HG03442 (cell line): ENCODE measurements around the gene SEMA4F.
"Not testable (repeated sequence)": the region's sequence is repeated elsewhere in the genome, so short reads cannot be mapped to it uniquely, and the experiment has no call there.

ENCODE experiments used
- ATAC-seq: cut with Tn5 transposase; IDR thresholded peaks from one replicate; pipeline ENCODE4 v1.9.1; 2021; ENCODE audit warnings: mild to moderate bottlenecking, moderate library complexity; ENCODE audit not compliant: unreplicated experiment

Gene SEMA4F, protein sequence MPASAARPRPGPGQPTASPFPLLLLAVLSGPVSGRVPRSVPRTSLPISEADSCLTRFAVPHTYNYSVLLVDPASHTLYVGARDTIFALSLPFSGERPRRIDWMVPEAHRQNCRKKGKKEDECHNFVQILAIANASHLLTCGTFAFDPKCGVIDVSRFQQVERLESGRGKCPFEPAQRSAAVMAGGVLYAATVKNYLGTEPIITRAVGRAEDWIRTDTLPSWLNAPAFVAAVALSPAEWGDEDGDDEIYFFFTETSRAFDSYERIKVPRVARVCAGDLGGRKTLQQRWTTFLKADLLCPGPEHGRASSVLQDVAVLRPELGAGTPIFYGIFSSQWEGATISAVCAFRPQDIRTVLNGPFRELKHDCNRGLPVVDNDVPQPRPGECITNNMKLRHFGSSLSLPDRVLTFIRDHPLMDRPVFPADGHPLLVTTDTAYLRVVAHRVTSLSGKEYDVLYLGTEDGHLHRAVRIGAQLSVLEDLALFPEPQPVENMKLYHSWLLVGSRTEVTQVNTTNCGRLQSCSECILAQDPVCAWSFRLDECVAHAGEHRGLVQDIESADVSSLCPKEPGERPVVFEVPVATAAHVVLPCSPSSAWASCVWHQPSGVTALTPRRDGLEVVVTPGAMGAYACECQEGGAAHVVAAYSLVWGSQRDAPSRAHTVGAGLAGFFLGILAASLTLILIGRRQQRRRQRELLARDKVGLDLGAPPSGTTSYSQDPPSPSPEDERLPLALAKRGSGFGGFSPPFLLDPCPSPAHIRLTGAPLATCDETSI

GRCh38 chr2:74653985-74654882, at the start of gene SEMA4F:
TSS of gene SEMA4F (plus strand) at chr2:74654247. CDS start at chr2:74654377, 130 bp downstream.
- peak; percentile 99 for ATAC-seq

- no peak for ATAC-seq
These were observed 47.1 kb upstream of the SEMA4F start for GRCh38 chr2:74606927-74607326.

- ATAC-seq = no peak
These were observed 36.9 kb upstream of the SEMA4F start for GRCh38 chr2:74617122-74617521.

GRCh38 chr2:74618410-74619083, 35.5 kb upstream of the SEMA4F start:
- no peak for ATAC-seq

DNA sequence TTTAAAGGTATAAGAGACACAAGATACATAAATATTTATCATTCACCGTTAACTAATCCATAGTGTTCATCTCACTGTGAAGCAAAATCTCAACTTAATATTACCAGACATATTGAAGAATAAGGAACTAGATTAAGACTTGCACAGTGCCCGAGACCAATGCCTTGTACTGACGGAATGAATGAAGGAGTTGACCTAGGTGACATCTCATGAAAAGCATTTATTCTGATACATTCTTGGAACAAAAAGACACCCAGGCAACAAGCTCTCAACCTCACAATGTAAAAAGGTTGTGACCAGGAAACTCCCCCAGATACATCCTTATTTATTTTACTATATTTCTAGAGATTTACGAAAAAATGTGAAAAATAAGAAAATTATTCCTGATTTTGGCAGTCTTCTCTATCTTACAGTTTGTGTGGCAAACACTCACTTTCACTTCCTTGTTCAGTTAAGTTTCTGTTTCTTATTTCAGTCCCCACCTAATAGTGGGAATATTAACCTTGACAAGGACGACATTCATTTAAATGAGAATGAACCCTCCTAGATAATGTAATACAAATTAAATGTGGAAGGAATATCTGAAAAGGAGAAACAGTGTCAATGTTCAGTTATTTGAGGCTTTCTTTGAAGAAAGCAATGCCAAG, 34.3 kb upstream of the SEMA4F start:
- ATAC-seq = no peak

- ATAC-seq = no peak
These were observed 33.4 kb upstream of the SEMA4F start for GRCh38 chr2:74620671-74621070.

DNA sequence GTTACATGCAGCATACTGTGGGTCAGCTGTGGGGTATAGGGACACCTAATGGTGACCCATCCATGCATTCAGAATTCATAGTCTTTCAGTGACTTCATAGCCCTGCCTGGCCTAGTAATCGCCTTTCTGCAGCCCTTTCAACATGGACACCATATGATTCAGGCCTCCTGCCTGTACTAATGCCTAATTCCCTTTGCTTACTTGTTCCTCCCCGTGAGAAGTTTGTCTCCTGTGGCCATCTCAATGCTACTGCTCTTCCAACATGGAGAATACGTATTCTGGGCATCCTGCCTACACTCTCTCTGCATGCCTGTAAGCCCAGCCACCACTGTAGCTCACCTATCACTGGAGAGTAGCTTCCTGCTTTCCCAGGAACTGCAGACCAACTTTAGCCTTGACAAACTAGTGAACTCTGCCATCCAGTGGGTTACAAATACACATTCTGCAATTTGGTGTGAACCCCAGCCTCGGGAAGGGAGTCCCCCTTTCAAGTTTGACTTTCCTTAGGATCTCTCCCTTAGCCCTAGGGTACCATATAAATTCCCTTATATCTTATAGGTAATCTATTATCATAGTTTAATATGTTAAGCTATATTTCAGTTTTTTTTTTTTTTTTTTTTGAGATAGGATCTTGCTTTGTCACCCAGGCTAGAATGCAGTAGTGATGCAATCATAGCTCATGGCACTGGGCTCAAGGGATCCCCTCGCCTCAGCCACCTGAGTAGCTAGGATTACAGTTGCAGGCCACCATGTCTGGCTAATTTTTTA, 28.2 kb upstream of the SEMA4F start:
- no peak for ATAC-seq

- ATAC-seq = no peak
These were observed 25.4 kb upstream of the SEMA4F start for GRCh38 chr2:74628538-74629105.

GRCh38 chr2:74630454-74630853, 23.6 kb upstream of the SEMA4F start:
- ATAC-seq = not testable (repeated sequence)

DNA sequence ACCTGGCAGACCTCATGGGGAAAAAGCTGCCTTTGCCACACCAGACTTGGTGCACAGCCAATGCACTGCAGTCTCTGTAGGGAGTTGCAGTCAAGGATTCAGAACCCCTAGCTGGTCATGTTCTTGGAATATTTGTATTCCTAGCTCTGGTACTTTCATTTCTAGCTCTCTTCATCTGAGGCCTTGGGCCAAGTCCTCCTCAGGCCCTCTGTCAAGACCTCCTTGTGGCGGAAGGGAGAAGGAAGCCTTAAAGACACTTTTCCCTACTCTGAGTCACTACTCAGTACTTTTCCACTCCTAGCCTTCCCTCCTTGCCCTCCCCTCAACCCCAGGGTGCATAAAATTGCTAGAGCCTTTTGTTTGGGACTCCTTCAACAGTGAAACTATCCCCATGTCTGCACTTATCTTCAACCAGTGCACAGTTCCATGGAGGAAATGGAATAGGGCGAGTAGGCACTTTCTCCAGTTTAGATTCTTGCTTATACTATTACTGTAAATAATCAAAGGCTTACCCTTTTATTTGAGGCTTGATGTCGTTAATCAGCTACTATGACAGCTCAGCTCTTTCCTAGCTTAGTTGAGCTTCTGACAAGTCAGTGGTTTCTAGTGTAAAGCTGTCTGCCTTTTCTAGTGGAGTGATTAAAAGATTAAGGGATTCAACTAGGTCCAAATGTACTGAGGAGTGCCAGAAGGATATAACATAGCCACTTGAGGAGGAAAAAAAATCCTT, 21.7 kb upstream of the SEMA4F start:
- ATAC-seq = no peak

GRCh38 chr2:74632939-74633312, 21.1 kb upstream of the SEMA4F start:
- ATAC-seq = no peak

- ATAC-seq = no peak
These were observed 14.5 kb upstream of the SEMA4F start for GRCh38 chr2:74639550-74639949.

DNA sequence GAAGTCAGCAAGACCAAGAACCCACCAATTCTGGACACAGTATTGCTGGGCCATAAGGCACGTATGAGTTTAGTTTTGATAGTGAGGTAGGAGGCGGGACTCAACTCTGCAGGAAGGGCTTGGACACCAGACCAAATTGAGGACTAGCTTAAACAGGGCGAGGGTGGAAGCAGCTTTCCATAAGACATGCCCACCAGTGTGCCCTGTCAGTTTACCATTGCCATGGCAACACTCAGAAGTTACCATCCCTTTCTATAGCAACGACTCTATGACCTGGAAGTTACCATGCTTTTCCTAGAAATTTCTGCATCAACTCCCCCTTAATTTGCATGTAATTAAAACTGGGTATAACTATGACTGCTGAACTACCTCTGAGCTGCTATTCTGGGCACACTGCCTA, 8.7 kb upstream of the SEMA4F start:
- no peak for ATAC-seq

DNA sequence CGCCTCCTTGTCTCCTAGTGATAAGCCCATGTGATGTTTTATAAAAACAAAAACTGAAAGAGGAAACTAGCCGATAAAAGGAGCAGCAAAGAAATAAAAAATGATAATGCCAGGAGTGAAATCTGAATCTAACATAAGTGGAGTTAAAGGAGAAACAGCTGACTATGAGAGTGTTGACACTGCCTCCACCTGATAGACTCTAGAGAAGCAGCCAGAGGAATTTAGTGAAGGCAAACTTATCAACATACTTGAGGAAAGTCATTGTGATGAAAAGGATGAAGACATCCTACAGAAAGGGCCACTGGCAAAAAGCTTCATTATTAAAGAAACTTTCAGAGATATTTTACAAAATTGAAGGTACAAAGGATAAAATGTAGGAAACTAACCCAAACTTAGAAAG, 7.8 kb upstream of the SEMA4F start:
- ATAC-seq = no peak

- ATAC-seq = no peak
These were observed 7.1 kb upstream of the SEMA4F start for GRCh38 chr2:74646834-74647482.

DNA sequence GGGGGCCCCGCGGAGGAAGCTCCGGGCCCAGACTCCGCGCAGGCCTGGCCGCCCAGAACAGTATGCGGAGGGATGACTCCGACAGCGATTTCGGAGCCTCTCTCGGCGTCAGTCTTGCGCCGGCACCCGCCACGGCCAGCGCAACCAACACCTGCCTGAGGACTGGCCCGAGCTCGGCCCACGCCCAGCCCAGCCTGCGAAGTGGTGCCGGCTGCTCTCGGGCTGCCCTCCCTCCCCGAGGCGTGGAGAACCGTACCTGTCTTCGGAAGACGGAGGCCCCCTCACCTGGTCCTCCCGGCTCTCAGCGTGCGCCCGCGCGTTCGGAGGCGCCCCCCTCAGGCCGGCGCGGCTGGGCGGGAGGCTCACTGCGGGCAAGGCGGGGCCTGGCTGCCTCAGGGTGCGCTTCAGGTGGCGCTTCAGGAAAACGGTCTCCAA, 6.0 kb upstream of the SEMA4F start, which contains the start of gene M1AP:
M1AP (minus strand) TSS at position 322 of the 435 bp plus-strand sequence. CDS start 8,055 bp downstream, outside the sequence.
- ATAC-seq = no peak

DNA sequence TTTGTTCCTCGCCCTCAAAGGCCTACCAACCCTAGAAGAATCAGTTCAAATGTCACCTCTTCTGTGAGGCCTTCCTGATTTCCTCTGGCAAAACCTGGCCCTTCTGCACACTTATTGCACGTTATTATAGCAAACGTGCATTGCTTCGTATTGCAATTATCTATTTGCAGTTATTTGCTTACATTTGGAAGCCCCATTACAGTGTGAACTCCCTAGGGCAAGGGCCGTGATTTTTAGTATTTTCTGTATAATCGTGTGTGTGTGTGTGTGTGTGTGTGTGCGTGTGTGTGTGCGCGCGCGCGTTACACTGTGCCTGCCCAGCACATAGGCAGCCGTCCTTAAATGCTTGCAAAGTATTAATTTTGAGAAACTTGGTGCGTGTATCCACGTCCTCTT, 460 bp upstream of the SEMA4F start:
- ATAC-seq = no peak

GRCh38 chr2:74655579-74655978, 1.5 kb downstream of the SEMA4F start:
- no peak for ATAC-seq
